Right lobe of liver (tissue), 4 donors: ENCODE data around the gene REV3L.

Experiments used
- POLR2A ChIP-seq: fragments of 450-650 bp; IDR thresholded peaks from one replicate; pipeline ENCODE4 v1.6.1; 2017; ENCODE audit warnings: antibody characterized with exemption, mild to moderate bottlenecking
- TF ChIP-seq, protein P1 (sequence below), 4 donors: fragments of 200-600 bp in 3 of 4; fragments of 450-650 bp in 1 of 4; IDR thresholded peaks; one replicate each; pipeline versions ENCODE4 v1.5.1 to v1.8.0; 2016 to 2022; ENCODE audit warnings: antibody characterized with exemption in 4 of 4, mild to moderate bottlenecking in 2 of 4
- donor health status: DM: no; HTN: no; CAD: no.
- donor health status: DM: no; HTN: no; CAD: no.
- donor health status: DM: no; HTN: yes; CAD: no.

DNA sequence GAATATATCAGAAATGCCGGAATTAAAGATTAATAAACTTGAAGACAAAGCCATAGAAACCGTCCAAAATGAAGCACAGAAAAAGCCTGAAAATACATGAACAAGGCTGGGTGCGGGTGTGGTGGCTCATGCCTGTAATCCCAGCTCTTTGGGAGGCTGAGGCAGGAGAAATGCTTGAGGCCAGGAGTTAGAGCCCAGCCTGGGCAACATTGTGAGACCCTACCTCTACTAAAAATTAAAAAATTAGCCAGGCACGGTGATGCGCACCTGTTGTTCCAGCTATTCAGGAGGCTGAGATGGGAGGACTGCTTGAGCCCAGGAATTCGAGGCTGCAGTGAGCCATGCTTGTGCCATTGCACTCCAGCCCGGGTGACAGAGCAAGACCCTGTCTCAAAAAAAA, 32.9 kb downstream of the REV3L start:
- TF ChIP-seq, protein P1, sequence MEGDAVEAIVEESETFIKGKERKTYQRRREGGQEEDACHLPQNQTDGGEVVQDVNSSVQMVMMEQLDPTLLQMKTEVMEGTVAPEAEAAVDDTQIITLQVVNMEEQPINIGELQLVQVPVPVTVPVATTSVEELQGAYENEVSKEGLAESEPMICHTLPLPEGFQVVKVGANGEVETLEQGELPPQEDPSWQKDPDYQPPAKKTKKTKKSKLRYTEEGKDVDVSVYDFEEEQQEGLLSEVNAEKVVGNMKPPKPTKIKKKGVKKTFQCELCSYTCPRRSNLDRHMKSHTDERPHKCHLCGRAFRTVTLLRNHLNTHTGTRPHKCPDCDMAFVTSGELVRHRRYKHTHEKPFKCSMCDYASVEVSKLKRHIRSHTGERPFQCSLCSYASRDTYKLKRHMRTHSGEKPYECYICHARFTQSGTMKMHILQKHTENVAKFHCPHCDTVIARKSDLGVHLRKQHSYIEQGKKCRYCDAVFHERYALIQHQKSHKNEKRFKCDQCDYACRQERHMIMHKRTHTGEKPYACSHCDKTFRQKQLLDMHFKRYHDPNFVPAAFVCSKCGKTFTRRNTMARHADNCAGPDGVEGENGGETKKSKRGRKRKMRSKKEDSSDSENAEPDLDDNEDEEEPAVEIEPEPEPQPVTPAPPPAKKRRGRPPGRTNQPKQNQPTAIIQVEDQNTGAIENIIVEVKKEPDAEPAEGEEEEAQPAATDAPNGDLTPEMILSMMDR (IDR thresholded peaks at IDR 0.05): no peak
- TF ChIP-seq POLR2A: no peak
